ENCODE data around the gene MGMT.

The MGMT gene

DNA sequence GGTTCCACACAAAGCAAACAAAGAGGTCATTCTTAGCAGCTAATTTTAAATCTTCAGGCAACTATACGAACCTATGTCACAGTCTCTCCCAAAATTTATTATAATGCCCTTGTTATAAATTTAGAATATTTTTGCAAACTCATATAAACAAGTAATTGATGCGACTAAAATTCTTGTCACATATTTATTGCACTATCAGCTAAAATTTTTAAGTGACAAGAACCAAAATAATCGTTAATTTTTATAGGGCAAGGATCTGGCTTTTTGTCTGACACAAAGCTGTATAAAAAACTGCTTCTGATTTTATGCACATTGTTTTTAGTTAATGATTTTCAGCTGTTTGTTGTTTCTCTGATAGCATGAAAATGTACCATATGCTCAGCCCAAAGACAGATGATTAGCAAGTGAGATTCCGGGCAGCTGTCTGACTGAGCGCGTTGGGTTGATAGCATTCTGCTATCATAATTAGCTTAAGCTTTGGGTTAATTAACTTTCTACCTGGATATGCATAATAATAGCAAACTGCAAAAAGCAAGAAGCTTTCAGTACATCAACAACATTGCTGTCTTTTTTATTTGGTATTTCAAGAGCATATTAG is 136.0 kb downstream of the MGMT start:
- DNase-seq = no peak

- DNase-seq = no peak
Measured at GRCh38 chr10:129604333-129605032, 137.4 kb downstream of the MGMT start.

GRCh38 chr10:129605266-129605985 is 138.4 kb downstream of the MGMT start:
- DNase-seq = no peak

DNA sequence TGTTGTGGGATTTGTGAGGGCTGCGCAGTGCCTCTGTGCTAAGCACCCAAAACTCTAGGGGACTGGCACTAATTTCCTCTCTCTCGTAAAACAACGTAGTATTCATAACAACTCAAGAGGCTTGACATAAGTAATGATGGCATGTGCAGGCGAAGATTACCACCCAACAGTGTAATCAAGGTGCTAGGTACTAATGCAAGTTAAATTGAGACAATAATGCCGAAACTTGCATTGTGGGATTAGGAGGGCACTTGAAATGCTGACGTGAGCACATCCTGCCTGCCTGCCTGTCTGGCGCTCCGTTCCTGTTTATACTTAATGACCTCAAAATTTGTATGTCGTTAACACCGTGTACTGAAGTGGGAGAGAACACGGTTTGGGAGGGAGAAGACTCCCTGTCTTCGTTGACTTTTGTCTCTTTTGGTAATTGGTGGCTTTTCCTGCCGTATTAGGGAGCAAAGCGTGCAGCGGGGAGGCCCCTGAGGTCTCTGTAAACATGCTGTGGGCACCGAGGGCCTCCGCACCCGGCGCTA is 139.0 kb downstream of the MGMT start:
- DNase-seq = no peak

DNA sequence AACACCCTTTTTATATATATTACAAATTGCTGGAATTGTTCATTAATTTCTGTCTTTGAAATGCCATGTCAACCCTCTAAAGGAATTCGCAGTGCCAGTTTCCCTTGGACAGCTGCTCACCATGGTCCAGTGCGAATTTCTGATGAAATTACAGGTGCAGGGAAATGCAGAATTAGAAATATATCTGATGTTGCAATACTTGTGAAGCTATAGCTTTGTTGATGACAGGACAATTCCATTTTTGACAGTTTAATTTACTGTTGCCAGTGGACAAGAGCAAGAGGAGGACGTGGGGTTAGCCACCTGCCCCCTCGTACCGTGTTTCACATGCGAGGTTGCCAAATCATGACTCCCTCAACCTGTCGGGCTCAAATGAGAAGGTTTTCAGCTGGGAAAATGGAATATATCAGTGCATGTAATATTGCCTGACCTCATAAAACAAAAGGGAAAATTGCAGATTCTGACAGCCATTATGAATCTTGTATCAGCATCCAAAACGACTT is 140.6 kb downstream of the MGMT start:
- DNase-seq = no peak

DNA sequence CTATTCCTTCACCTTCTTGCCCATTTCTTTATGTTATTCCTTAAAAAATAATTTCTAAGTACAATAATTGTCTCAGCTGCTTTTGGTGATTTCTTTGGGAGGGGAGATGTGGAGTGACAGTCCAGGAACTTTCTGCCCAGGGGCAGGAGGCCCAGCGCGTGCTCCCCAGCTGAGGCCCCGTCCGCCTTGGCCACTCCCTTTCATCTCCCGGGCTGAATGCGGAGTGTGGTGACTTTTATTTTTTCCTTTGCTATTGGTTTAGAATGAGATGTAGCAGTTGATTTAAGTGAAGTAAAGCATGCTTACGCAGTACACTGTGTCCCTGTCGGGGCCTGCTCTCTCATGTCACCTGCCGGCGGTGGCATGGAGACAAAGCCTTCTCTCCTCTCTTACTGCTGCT is 141.6 kb downstream of the MGMT start:
- no peak for DNase-seq

GRCh38 chr10:129609551-129609950 is 142.5 kb downstream of the MGMT start:
- no peak for DNase-seq

GRCh38 chr10:129612481-129613109 is 145.6 kb downstream of the MGMT start:
- no peak for DNase-seq

DNA sequence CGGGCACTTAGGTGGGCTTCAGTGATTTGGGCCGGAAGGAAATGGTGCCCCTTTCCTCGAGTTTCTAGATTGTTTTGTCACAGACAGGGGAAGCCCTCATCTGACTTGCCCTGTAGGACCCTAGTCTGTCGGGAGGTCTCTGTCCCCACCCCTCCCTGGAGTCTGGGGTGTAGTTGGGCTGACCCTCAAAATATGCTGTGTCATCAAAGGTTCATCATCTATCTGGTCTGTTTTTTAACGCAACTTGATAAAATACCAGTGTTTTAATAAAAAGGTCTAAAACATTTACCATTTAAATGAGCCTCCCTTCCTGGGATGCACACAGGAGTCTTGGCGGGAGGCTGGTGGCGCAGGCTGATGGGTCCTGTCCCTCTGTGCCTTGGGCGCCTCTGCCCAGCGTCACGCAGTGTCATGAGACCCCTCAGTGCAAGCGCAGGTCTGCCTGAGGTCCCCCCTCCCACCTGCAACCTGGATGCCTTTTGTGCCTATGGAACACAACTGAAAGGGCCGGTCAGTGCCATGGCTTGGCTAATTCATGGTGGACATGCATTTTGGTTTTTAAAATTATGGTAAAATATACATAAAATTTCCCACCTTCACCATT is 146.4 kb downstream of the MGMT start:
- no peak for DNase-seq

GRCh38 chr10:129614341-129614740 is 147.3 kb downstream of the MGMT start:
- DNase-seq = no peak

DNA sequence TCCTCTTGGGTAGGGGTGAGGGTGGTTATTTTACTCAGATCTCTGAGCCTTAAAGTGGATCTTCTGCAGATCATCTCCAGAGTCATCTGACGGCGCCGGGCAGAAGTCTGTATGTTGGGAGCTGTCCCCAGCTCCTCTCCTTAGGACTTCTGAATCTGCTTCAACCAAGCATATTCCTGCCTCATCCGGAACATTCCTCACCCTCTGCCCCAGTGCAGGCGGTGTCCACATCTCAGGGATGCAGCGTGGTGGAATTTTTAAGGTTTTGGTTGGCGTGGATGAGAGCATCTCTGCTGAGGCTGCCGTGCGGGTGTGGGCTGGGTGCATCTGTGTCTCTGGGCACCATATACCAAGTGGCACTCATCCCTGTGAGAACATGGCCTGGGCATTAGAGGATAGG is 148.3 kb downstream of the MGMT start:
- DNase-seq = no peak

- DNase-seq = no peak
Measured at GRCh38 chr10:129615921-129616525, 149.0 kb downstream of the MGMT start.

DNA sequence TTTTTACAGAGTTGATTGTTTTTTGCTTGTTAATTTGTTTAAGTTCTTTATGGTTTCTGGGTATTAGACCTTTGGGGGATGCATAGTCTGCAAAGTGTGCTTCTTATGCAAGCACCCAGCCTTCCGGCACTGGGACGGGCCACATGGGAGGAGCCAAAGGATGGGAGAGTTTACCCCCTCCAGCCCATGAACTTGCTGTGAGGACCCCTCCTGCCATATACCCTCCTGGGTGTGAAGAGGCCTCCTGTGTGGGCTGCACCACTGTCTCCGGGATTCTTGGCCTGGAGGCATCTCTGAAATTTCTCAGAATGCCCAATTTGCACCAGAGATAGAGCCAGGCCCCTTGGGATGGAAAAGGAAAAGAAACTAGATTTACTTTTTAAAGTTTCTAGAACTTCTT is 150.7 kb downstream of the MGMT start:
- DNase-seq = no peak

DNA sequence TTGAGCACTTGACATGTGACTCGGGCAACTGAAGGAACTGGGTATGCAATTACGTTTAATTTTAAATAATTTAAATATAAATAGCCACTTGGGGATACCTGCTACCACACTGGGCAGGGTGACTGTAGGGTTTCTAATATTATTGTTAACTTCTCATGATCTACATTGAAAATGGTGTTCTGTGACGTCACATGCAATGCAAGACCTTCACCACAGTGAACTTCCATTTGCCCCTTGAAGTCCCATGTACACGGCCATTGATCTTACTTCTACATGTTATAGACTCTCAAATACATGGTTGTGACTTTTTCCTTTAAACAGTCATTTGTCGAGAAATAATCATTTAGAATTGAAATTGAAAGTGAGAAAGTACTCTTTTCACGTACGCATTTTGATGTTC is 154.0 kb downstream of the MGMT start:
- DNase-seq = no peak

GRCh38 chr10:129621693-129622092 is 154.7 kb downstream of the MGMT start:
- no peak for DNase-seq

GRCh38 chr10:129622291-129622690 is 155.2 kb downstream of the MGMT start:
- no peak for DNase-seq

GRCh38 chr10:129622736-129623135 is 155.7 kb downstream of the MGMT start:
- no peak for DNase-seq

DNA sequence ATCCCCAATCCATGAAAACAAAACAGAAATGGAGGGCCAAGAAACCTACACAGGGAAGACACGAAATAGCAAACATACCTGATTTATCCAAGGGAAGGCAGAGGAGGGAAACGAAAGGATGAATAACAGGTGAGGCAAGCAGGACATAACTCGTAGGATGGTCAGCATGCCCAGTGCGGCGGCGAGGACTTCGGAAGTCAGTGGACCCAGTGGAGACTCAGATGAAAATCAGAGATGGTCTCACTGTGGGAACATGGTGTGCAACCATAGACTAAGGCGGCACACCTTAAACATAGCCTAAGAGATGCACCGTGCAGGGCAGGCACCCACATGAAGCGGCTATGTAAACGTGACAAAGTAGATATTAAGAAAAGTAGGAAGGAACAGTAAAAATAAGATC is 157.5 kb downstream of the MGMT start:
- DNase-seq = no peak

DNA sequence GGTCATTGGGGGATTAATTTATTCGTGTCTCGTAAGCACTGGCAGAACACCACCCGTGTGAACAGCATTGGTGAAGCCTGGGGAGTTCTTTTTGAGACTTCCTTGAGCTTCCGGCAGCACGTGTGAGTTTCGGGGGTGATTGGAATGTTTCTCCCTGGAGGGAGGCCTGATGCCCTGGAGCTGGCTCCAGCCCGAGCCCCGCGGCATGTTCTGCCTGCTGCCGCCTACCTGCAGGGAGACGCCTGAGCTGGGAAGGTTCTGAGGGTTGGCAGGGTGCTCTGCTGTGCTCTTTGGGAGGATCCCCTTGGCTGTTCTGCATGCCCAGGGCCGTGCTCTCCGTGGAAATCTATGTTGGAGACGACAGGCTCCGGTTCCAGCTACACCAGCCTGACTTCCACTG is 159.3 kb downstream of the MGMT start:
- no peak for DNase-seq

DNA sequence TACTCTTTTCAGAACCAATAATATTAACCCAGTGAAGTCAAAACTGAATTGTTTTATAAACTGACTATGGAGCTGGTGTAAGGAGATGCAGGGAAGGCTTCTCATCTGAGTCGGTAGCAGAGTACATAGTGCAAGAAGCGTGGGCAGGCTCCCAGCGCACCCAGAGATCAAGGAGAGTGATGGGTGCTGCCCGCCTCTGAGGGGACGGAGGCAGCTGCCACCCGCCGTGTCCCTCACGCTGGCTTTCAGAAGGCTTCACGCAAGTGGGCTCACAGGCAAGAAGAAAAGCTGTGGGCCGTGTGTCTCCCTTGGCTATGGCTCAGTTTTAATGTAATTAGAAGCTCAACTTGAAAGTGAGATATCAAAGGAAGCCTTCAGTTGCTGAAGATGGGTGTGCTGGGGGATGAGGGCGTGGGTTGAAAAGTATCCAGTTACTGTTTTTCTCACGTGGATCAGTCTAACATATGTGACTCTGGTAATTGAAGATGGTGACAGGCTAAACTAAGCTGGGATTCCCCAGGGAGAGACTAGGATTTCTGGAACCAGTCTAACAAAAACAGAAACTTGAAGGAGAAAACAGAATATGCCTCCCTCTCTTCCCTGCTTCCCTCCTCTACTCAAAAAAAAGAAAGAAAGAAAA is 159.9 kb downstream of the MGMT start:
- no peak for DNase-seq

DNA sequence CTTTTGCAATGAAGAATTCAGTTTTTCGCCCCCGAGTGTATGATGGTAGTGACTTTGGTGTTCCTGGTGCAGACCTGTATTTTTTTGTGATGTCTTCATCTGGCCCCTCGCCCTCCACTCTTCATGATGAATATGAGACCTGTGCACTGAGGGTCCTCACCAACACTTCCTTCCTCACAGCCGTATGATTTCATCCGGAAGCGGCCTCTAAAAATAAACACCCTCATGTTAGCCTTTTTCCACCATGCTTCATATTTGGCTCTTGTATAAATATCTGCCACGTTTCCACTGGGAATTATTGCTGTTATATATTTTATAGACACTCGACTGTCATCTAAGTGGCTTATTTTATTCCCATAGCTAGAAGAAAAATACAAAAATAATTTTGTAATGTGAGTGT is 160.4 kb downstream of the MGMT start:
- no peak for DNase-seq

GRCh38 chr10:129628823-129629222 is 161.8 kb downstream of the MGMT start:
- no peak for DNase-seq

All from NCI-H2029 (cell line).